CD4-positive, alpha-beta T cell (primary cell): Measurements from ENCODE around the gene FSTL4. TPM values are rescaled to one million over a fixed set of nuclear protein-coding genes. Genes with fewer than 3 reads are reported as not detected.

ENCODE experiments used
- ATAC-seq: fragments of 200-7000 bp; cut with Tn5 transposase; one replicate; pipeline ENCODE4 v1.10.0; 2022; ENCODE audit warnings: mild to moderate bottlenecking; ENCODE audit not compliant: poor library complexity
- CTCF ChIA-PET: fragments of 350-600 bp; sonication (Branson Sonifier 250); formaldehyde crosslinking; loops from one replicate; lab custom pipeline; 2021; ENCODE audit warnings: antibody characterized with exemption, inconsistent platforms; lab: Charles Lee
- POLR2A ChIA-PET: fragments of 350-600 bp; sonication (Branson Sonifier 250); formaldehyde crosslinking; loops from one replicate; lab custom pipeline; 2021; ENCODE audit warnings: antibody characterized with exemption, inconsistent platforms; lab: Charles Lee
- DNase-seq, 14 experiments: peaks; one replicate each; pipeline ENCODE4 v3.0.0-alpha.2; 2013 to 2020; ENCODE audit warnings: mixed read lengths in 2 of 14
- H3K27ac ChIP-seq, 2 donors: one replicate each; pipeline versions ENCODE4 v1.5.1 to v1.7.0; 2013; ENCODE audit warnings: low read length in 2 of 2, low read depth in 1 of 2, mild to moderate bottlenecking in 1 of 2
- H3K27me3 ChIP-seq, 2 experiments: 1 replicate in 1 of 2; 2 replicates in 1 of 2; pipeline versions ENCODE4 v1.6.1 to v1.7.0; 2013; ENCODE audit warnings: low read length in 2 of 2, control low read depth in 1 of 2, mild to moderate bottlenecking in 1 of 2, moderate library complexity in 1 of 2; ENCODE audit not compliant: insufficient read depth in 2 of 2, control insufficient read depth in 1 of 2
- H3K36me3 ChIP-seq: one replicate; pipeline ENCODE4 v1.6.1; 2013; ENCODE audit warnings: low read length, control low read depth; ENCODE audit not compliant: insufficient read depth
- H3K4me1 ChIP-seq: one replicate; pipeline ENCODE4 v1.6.1; 2013; ENCODE audit warnings: low read length, control low read depth; ENCODE audit not compliant: insufficient read depth
- H3K4me3 ChIP-seq: one replicate; pipeline ENCODE4 v1.5.1; 2013; ENCODE audit warnings: mild to moderate bottlenecking, low read length, moderate library complexity
- H3K9me3 ChIP-seq, 2 experiments: 1 replicate in 1 of 2; 2 replicates in 1 of 2; pipeline versions ENCODE4 v1.6.1 to v1.7.0; 2013; ENCODE audit warnings: low read length in 2 of 2, mild to moderate bottlenecking in 2 of 2, control low read depth in 1 of 2, moderate library complexity in 1 of 2; ENCODE audit not compliant: control insufficient read depth in 1 of 2, insufficient read depth in 1 of 2
- H3K27ac Mint-ChIP-seq: one replicate; pipeline ENCODE4 v1.8.0; 2020; ENCODE audit warnings: mixed read lengths
- H3K27me3 Mint-ChIP-seq: one replicate; pipeline ENCODE4 v1.8.0; 2021; ENCODE audit warnings: mixed read lengths
- H3K36me3 Mint-ChIP-seq: one replicate; pipeline ENCODE4 v1.8.0; 2021; ENCODE audit warnings: low read depth, mixed read lengths
- H3K4me1 Mint-ChIP-seq: one replicate; pipeline ENCODE4 v1.8.0; 2021; ENCODE audit warnings: low read depth, mixed read lengths
- H3K4me3 Mint-ChIP-seq: one replicate; pipeline ENCODE4 v1.8.0; 2020; ENCODE audit warnings: mild to moderate bottlenecking, mixed read lengths
- H3K9me3 Mint-ChIP-seq: one replicate; pipeline ENCODE4 v1.8.0; 2020; ENCODE audit warnings: mixed read lengths
- CTCF ChIP-seq: fragments of 200-600 bp; IDR thresholded peaks from one replicate; pipeline ENCODE4 v1.8.0; 2022; ENCODE audit warnings: antibody characterized with exemption, mild to moderate bottlenecking
- intact Hi-C, 2 experiments: fragments of 100-400 bp; cut with DNase I in 1 of 2; cut with micrococcal nuclease in 1 of 2; formaldehyde crosslinking; loops; one replicate each; pipeline versions ENCODE4 v1.15.1 to v1.9.0; 2023 to 2025; cut with DNase I, micrococcal nuclease
- total RNA-seq, 174 experiments: library from RNA in 2 of 174; stranded (reverse) in 2 of 174; gene quantifications; one replicate each; pipeline ENCODE4 v1.2.3 and lab custom pipeline; 2021 to 2026

FSTL4 gene
- total RNA-seq, 2 experiments from 2014 or later, result not detected

- Mint-ChIP-seq H3K36me3 (no peaks in the 10 kb centered on the region), H3K27me3 (no peaks in the 10 kb centered on the region), H3K4me1 (no peaks in the 10 kb centered on the region), H3K4me3 (no peak overlapping the region), H3K9me3 (no peaks in the 10 kb centered on the region), H3K27ac (no peak overlapping the region)
- POLR2A ChIA-PET, result no interaction called here
- Histone ChIP-seq H3K4me1 (no peaks in the 10 kb centered on the region), H3K27ac (no peak overlapping the region), H3K27me3 (no peaks in the 10 kb centered on the region), H3K4me3 (no peak overlapping the region), H3K9me3 (no peaks in the 10 kb centered on the region), H3K36me3 (no peaks in the 10 kb centered on the region)
- TF ChIP-seq CTCF, result no peak
- intact Hi-C loops, result no loop called here
- CTCF ChIA-PET, result no interaction called here
- no peak for DNase-seq
- no peak for ATAC-seq
Observed at GRCh38 chr5:133251296-133252132, 360.8 kb downstream of the FSTL4 start.

- intact Hi-C loops, result no loop called here
- H3K36me3 Mint-ChIP-seq, result no peaks in the 10 kb centered on the region
- no peaks in the 10 kb centered on the region for H3K9me3 Mint-ChIP-seq
- H3K4me3 Mint-ChIP-seq, result no peak overlapping the region
- no peak overlapping the region for H3K27ac ChIP-seq
- TF ChIP-seq CTCF, result no peak
- H3K4me1 Mint-ChIP-seq, result no peaks in the 10 kb centered on the region
- H3K27me3 ChIP-seq, result no peaks in the 10 kb centered on the region
- H3K27me3 Mint-ChIP-seq, result no peaks in the 10 kb centered on the region
- DNase-seq (no peak), ATAC-seq (no peak)
- CTCF ChIA-PET, result no interaction called here
- no peaks in the 10 kb centered on the region for H3K4me1 ChIP-seq
- no peak overlapping the region for H3K4me3 ChIP-seq
- POLR2A ChIA-PET, result no interaction called here
- no peaks in the 10 kb centered on the region for H3K9me3 ChIP-seq
- H3K36me3 ChIP-seq, result no peaks in the 10 kb centered on the region
- H3K27ac Mint-ChIP-seq, result no peak overlapping the region
Observed at GRCh38 chr5:133250527-133250926, 361.8 kb downstream of the FSTL4 start.

- no peaks in the 10 kb centered on the region for H3K36me3 Mint-ChIP-seq
- H3K27ac Mint-ChIP-seq, result no peak overlapping the region
- no peak for DNase-seq
- no peak for TF ChIP-seq CTCF
- H3K4me3 Mint-ChIP-seq, result no peak overlapping the region
- H3K9me3 Mint-ChIP-seq, result no peaks in the 10 kb centered on the region
- H3K27me3 Mint-ChIP-seq, result no peaks in the 10 kb centered on the region
- CTCF ChIA-PET, result no interaction called here
- Histone ChIP-seq H3K4me3 (no peak overlapping the region), H3K36me3 (no peaks in the 10 kb centered on the region), H3K9me3 (no peaks in the 10 kb centered on the region), H3K27ac (no peak overlapping the region), H3K27me3 (no peaks in the 10 kb centered on the region), H3K4me1 (peaks cover under 1% of the 10 kb centered on the region)
- peaks cover under 1% of the 10 kb centered on the region for H3K4me1 Mint-ChIP-seq
- POLR2A ChIA-PET, result no interaction called here
- no peak for ATAC-seq
- intact Hi-C loops, result no loop called here
Observed at GRCh38 chr5:133249593-133249992, 362.7 kb downstream of the FSTL4 start.
